ENCODE results near the gene LMF2.

LMF2 gene

GRCh38 chr22:50461979-50462540, 45.4 kb downstream of the LMF2 start:
- DNase-seq = no peak

GRCh38 chr22:50461536-50461935, 46.0 kb downstream of the LMF2 start:
- no peak for DNase-seq

GRCh38 chr22:50460938-50461337, 46.6 kb downstream of the LMF2 start:
- DNase-seq = no peak

GRCh38 chr22:50459496-50460140, 47.9 kb downstream of the LMF2 start:
- no peak for DNase-seq

GRCh38 chr22:50459016-50459415, 48.5 kb downstream of the LMF2 start:
- no peak for DNase-seq

- DNase-seq = no peak
Observed at GRCh38 chr22:50456466-50457234, 50.9 kb downstream of the LMF2 start.

- DNase-seq = no peak
Observed at GRCh38 chr22:50456026-50456425, 51.5 kb downstream of the LMF2 start.

- no peak for DNase-seq
Observed at GRCh38 chr22:50455201-50455600, 52.3 kb downstream of the LMF2 start.

- DNase-seq = no peak
Observed at GRCh38 chr22:50454556-50455075, 52.9 kb downstream of the LMF2 start.

All from islet precursor cell (in vitro differentiated cells).